Measurements from ENCODE around the gene LHPP. TPM values are rescaled to one million over a fixed set of nuclear protein-coding genes. Genes with fewer than 3 reads are reported as not detected.
A peak's percentile ranks its signal among the peaks of the same experiment; 100 is the strongest.

LHPP gene
- total and polyA plus RNA-seq, 8 donors, result 12.2 to 26.8 (median 15.0) TPM

- peak in 1 of 4 donors; percentile 43 for DNase-seq
- no peaks in the 10 kb centered on the region for H3K36me3 ChIP-seq
- no peaks in the 10 kb centered on the region for H3K4me1 ChIP-seq
- peaks cover 0 to 2% of the 10 kb centered on the region in 2 donors for H3K9me3 ChIP-seq
- no peak for TF ChIP-seq CTCF (IDR thresholded peaks at IDR 0.05)
- no peaks in the 10 kb centered on the region for H3K27me3 ChIP-seq
- no peak overlapping the region for H3K27ac ChIP-seq
- intact Hi-C loops (cut with DNase I), result no loop called here
- ATAC-seq, result no peak
- H3K4me3 ChIP-seq, result no peak overlapping the region
Measured at GRCh38 chr10:124596116-124596785, 134.6 kb downstream of the LHPP start.

GRCh38 chr10:124596962-124597845 is 135.6 kb downstream of the LHPP start:
- peak in 1 of 4 donors; percentile 13 for DNase-seq
- no peaks in the 10 kb centered on the region for H3K36me3 ChIP-seq
- H3K27ac ChIP-seq, result no peak overlapping the region
- intact Hi-C loops (cut with DNase I), result no loop called here
- no peak for ATAC-seq
- H3K27me3 ChIP-seq, result no peaks in the 10 kb centered on the region
- no peak for TF ChIP-seq CTCF (IDR thresholded peaks at IDR 0.05)
- no peaks in the 10 kb centered on the region for H3K9me3 ChIP-seq
- H3K4me1 ChIP-seq, result no peaks in the 10 kb centered on the region
- H3K4me3 ChIP-seq, result no peak overlapping the region

- intact Hi-C loops (cut with DNase I), result no loop called here
- peak in 1 of 4 donors; percentile 74 for DNase-seq
- no peak overlapping the region for H3K27ac ChIP-seq
- TF ChIP-seq CTCF (IDR thresholded peaks at IDR 0.05), result no peak
- H3K4me3 ChIP-seq, result no peak overlapping the region
- no peaks in the 10 kb centered on the region for H3K36me3 ChIP-seq
- H3K27me3 ChIP-seq, result no peaks in the 10 kb centered on the region
- H3K9me3 ChIP-seq, result no peaks in the 10 kb centered on the region
- H3K4me1 ChIP-seq, result no peaks in the 10 kb centered on the region
- ATAC-seq, result no peak
Measured at GRCh38 chr10:124597846-124598165, 136.2 kb downstream of the LHPP start.

GRCh38 chr10:124598196-124598595 is 136.6 kb downstream of the LHPP start:
- no peak overlapping the region for H3K27ac ChIP-seq
- H3K4me1 ChIP-seq, result no peaks in the 10 kb centered on the region
- H3K4me3 ChIP-seq, result no peak overlapping the region
- no peaks in the 10 kb centered on the region for H3K27me3 ChIP-seq
- intact Hi-C loops (cut with DNase I), result no loop called here
- DNase-seq, result peak in 1 of 4 donors; percentile 53
- H3K9me3 ChIP-seq, result no peaks in the 10 kb centered on the region
- ATAC-seq, result no peak
- TF ChIP-seq CTCF (IDR thresholded peaks at IDR 0.05), result no peak
- no peaks in the 10 kb centered on the region for H3K36me3 ChIP-seq

All from left lung (tissue), 10 donors.